Right atrium auricular region (tissue), 2 donors: ENCODE data around the gene SNX32. TPM values are rescaled to one million over a fixed set of nuclear protein-coding genes. Genes with fewer than 3 reads are reported as not detected.
"Not testable (repeated sequence)": the region's sequence is repeated elsewhere in the genome, so short reads cannot be mapped to it uniquely, and the experiment has no call there.

Experiments
- DNase-seq: peaks from one replicate; pipeline ENCODE4 v3.0.0-alpha.2; 2019; ENCODE audit warnings: low spot score
- H3K27ac ChIP-seq, 2 donors: fragments of 200-600 bp; sonication (generic); 1 replicate in 1 of 2; 2 replicates in 1 of 2; pipeline ENCODE4 v1.5.1; 2016 to 2019
- H3K27me3 ChIP-seq, 2 donors: fragments of 200-600 bp; sonication (generic); one replicate each; pipeline versions ENCODE4 v1.5.1 to v1.6.0; 2017 to 2019
- H3K36me3 ChIP-seq: fragments of 200-600 bp; sonication (generic); one replicate; pipeline ENCODE4 v1.5.1; 2016
- H3K4me1 ChIP-seq, 2 donors: fragments of 200-600 bp; sonication (generic); one replicate each; pipeline versions ENCODE4 v1.5.1 to v1.6.0; 2017 to 2019
- H3K4me3 ChIP-seq, 2 donors: fragments of 200-600 bp; sonication (generic); 1 replicate in 1 of 2; 2 replicates in 1 of 2; pipeline ENCODE4 v1.5.1; 2017 to 2019; ENCODE audit warnings: mild to moderate bottlenecking in 1 of 2, moderate library complexity in 1 of 2
- H3K9me3 ChIP-seq, 2 donors: fragments of 200-600 bp; sonication (generic); one replicate each; pipeline ENCODE4 v1.5.1; 2019
- total RNA-seq, 2 donors: library from RNA; depleted of rRNA; stranded (reverse); fragments of >200 nt; gene quantifications; one replicate each; pipeline ENCODE4 v1.1.0, GENCODE V29; 2016
- TF ChIP-seq, protein P1 (sequence below), 2 donors: fragments of 200-600 bp; sonication (generic); IDR thresholded peaks; one replicate each; pipeline ENCODE4 v1.5.1; 2019; ENCODE audit warnings: antibody characterized with exemption in 2 of 2

The SNX32 gene
- total RNA-seq, 2 donors from 2014 or later: 0.20 to 0.37 TPM

DNA sequence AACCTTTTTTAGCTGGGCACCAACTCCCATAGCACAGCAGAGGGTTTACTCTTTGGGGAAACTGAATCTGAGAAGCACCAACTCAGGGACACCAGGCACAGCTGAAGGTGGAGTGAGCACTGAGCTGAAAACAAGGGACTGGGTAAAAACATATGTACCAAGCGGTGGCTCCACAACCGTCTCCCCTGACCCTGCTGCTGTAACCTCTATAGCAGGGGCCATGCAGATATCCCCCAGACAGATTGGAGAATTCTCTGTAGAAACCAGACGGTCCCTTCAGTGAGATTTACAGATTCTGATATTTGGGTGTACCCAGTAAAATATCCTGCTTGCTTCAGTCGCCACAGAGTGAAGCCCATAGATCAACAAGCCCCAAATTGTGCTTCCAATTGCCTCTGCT, 4.3 kb upstream of the SNX32 start:
- DNase-seq: no peak
- Histone ChIP-seq H3K9me3 (no peaks in the 10 kb centered on the region), H3K27ac (no peak overlapping the region), H3K36me3 (no peaks in the 10 kb centered on the region), H3K4me1 (peaks cover 0 to 13% of the 10 kb centered on the region in 2 donors), H3K27me3 (no peaks in the 10 kb centered on the region), H3K4me3 (no peak overlapping the region)
- TF ChIP-seq, protein P1, sequence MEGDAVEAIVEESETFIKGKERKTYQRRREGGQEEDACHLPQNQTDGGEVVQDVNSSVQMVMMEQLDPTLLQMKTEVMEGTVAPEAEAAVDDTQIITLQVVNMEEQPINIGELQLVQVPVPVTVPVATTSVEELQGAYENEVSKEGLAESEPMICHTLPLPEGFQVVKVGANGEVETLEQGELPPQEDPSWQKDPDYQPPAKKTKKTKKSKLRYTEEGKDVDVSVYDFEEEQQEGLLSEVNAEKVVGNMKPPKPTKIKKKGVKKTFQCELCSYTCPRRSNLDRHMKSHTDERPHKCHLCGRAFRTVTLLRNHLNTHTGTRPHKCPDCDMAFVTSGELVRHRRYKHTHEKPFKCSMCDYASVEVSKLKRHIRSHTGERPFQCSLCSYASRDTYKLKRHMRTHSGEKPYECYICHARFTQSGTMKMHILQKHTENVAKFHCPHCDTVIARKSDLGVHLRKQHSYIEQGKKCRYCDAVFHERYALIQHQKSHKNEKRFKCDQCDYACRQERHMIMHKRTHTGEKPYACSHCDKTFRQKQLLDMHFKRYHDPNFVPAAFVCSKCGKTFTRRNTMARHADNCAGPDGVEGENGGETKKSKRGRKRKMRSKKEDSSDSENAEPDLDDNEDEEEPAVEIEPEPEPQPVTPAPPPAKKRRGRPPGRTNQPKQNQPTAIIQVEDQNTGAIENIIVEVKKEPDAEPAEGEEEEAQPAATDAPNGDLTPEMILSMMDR (IDR thresholded peaks at IDR 0.05): no peak

DNA sequence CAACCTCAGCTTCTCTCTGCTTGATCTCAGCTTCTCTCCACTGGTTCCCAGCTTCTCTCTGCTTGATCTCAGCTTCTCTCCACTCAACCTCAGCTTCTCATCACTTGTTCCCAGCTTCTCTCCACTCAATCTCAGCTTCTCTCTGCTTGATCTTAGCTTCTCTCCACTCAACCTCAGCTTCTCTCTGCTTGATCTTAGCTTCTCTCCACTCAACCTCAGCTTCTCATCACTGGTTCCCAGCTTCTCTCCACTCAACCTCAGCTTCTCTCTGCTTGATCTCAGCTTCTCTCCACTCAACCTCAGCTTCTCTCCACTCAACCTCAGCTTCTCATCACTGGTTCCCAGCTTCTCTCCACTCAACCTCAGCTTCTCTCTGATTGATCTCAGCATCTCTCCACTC, 1.5 kb upstream of the SNX32 start:
- H3K9me3 ChIP-seq, H3K36me3 ChIP-seq, H3K27me3 ChIP-seq, H3K27ac ChIP-seq, DNase-seq, H3K4me3 ChIP-seq: not testable (repeated sequence)
- peaks cover 0 to 13% of the 10 kb centered on the region in 2 donors for H3K4me1 ChIP-seq

DNA sequence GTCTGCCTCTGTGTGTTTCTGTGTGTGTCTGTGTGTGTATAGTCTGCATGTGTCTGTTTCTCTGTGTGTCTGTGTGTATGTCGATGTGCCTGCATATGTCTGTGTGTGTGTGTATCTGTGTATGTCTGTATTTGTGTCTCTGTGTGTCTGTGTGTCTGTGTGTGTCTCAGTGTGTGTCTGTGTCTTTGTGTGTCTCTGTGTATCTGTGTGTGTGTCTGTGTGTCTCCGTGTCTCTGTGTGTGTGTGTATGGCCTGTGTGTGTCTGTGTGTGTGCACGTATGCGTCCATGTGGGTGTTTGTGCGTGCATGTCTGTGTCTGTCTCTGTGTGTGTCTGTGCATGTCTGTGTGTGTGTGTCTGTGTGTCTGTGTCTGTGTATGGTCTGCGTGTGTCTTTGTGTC, 439 bp downstream of the SNX32 start:
- TF ChIP-seq, protein P1 (IDR thresholded peaks at IDR 0.05): no peak
- no peaks in the 10 kb centered on the region for H3K36me3 ChIP-seq
- DNase-seq: no peak

DNA sequence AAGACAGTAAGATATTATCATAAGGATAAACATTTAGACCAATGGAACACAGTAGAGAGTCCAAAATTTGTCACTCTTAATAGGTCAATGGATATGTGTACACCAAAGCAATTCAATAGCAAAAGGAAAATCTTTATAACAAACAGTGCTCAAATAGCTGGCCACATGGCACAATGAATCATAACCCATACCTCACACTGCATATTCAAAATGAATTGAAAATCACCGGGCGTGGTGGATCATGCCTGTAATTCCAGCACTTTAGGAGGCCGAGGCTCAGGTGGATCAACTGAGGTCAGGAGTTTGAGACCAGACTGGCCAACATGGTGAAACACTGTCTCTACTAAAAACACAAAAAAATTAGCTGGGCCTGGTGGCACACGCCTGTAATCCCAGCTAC, 8.4 kb downstream of the SNX32 start:
- H3K36me3 ChIP-seq: no peaks in the 10 kb centered on the region
- no peaks in the 10 kb centered on the region for H3K27me3 ChIP-seq
- no peaks in the 10 kb centered on the region for H3K4me1 ChIP-seq
- H3K27ac ChIP-seq: no peak overlapping the region
- TF ChIP-seq, protein P1 (IDR thresholded peaks at IDR 0.05): no peak
- no peak overlapping the region for H3K4me3 ChIP-seq
- H3K9me3 ChIP-seq: no peaks in the 10 kb centered on the region
- no peak for DNase-seq

More for the DNA sequence above, 439 bp downstream of the SNX32 start:
- Histone ChIP-seq H3K9me3 (no peaks in the 10 kb centered on the region), H3K4me3 (peak overlapping the region; percentile 45 to 61), H3K4me1 (peaks cover 0 to 13% of the 10 kb centered on the region in 2 donors), H3K27ac (no peak overlapping the region), H3K27me3 (no peaks in the 10 kb centered on the region)

DNA sequence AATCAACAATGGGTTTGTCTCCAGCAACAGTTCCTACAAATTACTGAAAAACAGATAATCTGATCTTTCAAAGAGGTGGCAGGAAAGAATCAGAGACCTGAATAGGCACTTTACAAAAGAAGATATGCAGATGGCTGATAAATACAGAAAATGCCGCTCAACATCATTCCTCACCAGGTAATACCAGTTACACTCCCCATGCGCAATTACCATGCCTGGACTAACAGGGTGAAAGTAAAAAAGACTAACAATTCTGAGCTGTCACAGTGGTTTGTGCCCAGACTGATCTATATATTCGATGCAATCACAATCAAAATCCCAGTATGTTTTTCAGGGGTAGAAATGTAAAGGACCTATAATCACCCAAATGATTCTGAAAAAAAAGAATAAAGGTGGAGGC, 10.0 kb downstream of the SNX32 start:
- no peaks in the 10 kb centered on the region for H3K27me3 ChIP-seq
- no peaks in the 10 kb centered on the region for H3K4me1 ChIP-seq
- H3K4me3 ChIP-seq: no peak overlapping the region
- TF ChIP-seq, protein P1 (IDR thresholded peaks at IDR 0.05): no peak
- H3K27ac ChIP-seq: no peak overlapping the region
- H3K9me3 ChIP-seq: no peaks in the 10 kb centered on the region
- no peak for DNase-seq
- no peaks in the 10 kb centered on the region for H3K36me3 ChIP-seq

DNA sequence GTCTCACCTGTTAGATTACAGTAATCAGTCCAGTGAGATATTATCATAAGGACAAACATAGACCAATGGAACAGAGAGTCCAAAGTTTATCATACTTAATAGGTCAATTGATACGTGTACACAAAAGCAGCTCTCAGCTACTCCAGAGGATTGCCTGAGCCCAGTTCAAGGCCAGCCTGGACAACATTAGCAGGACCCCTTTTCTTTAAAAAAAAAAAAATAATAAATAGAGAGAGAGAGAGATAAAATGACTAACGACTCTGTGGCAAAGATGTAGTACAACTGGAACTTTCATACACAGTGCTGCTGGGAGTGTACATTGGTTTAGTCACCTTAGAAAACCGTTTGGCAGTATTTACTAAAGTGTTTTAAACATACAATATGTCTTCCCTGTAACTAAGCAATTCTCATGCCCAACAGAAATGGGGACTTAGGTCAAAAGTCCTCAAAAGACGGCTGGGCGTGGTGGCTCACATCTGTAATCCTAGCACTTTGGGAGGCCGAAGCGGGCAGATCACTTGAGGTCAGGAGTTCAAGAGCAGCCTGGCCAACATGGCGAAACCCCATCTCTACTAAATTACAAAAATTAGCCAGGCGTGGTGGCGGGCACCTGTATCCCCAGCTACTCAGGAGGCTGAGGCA, 10.6 kb downstream of the SNX32 start:
- H3K36me3 ChIP-seq: no peaks in the 10 kb centered on the region
- TF ChIP-seq, protein P1 (IDR thresholded peaks at IDR 0.05): no peak
- no peaks in the 10 kb centered on the region for H3K9me3 ChIP-seq
- H3K27me3 ChIP-seq: no peaks in the 10 kb centered on the region
- H3K4me1 ChIP-seq: no peaks in the 10 kb centered on the region
- DNase-seq: no peak
- H3K4me3 ChIP-seq: no peak overlapping the region
- H3K27ac ChIP-seq: no peak overlapping the region
